Pulmonary artery endothelial cell (primary cell): ENCODE measurements around the gene RAB28. TPM values are rescaled to one million over a fixed set of nuclear protein-coding genes. Genes with fewer than 3 reads are reported as not detected.

ENCODE experiments used
- DNase-seq: peaks from one replicate; pipeline ENCODE4 v3.0.0-alpha.2; 2011; ENCODE audit warnings: low read depth, low spot score
- total RNA-seq: library from RNA; depleted of rRNA; stranded (reverse); fragments of >200 nt; gene quantifications from 2 replicates; pipeline ENCODE4 v1.2.3, GENCODE V29; 2014

Gene RAB28
- total RNA-seq, 1 donor from 2014 or later, result 12.7 TPM

GRCh38 chr4:13384055-13384454 is 100.1 kb downstream of the RAB28 start:
- no peak for DNase-seq

- no peak for DNase-seq
Measured at GRCh38 chr4:13378973-13379759, 105.0 kb downstream of the RAB28 start.

DNA sequence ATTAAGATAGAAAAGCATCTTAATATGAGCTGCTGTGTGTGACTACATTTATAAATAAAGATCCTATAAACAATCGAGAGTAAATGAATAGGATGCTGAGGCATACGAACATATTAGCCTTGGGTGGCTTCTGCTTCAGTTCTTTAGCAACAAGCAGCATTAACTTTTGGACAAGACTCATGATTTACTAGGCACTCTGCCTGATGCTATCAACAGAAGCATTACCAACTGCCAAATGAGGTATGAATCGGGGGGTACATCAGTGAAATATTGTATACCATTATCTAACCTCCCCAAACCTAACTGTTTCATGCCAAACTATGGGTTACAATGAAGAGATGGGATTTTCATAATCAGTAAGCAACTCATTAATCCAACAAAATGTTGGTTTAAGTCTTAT is 113.1 kb downstream of the RAB28 start:
- no peak for DNase-seq

GRCh38 chr4:13368217-13368616 is 115.9 kb downstream of the RAB28 start:
- DNase-seq, result no peak

- no peak for DNase-seq
Measured at GRCh38 chr4:13367691-13368090, 116.4 kb downstream of the RAB28 start.

DNA sequence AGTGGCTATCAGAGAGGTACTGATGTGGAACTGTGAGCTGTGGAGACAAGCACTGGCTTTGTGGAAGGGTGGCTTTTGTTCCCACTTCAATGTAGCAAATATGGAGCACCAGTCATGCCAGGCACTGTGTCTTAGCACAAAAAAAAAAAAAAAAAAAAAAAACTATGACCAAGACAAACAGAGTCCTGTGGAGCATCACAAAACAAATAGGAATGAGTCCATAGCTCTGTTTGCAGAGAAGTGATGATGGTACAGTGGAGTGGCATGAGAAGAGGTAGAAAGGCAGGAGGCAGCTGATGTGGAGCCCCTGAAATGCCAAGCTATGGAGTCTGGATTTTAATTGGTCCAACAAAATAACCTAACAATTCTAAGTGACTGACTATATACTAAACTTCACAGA is 116.9 kb downstream of the RAB28 start:
- DNase-seq, result no peak

GRCh38 chr4:13365195-13365594 is 118.9 kb downstream of the RAB28 start:
- DNase-seq, result no peak

DNA sequence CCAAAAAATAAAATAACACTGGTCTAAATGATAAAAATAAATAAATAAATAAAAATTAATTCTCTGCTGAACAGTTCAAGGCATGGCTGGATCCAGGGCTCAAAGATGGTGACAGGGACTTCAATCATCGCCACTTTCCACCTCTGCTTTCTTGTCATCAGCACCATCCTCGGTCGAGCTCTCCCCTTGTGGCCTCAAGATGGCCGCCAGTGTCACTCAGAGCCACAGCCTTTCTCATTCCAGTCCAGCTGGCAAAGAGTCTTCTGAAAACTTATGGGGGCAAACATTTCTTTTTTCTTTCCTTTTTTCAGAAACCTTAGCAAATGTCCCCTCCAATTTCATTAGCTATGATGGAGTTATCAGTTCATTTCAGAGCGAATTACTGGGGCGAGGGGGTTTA is 119.5 kb downstream of the RAB28 start:
- DNase-seq, result no peak

GRCh38 chr4:13364172-13364571 is 120.0 kb downstream of the RAB28 start:
- no peak for DNase-seq

- DNase-seq, result no peak
Measured at GRCh38 chr4:13359809-13360208, 124.3 kb downstream of the RAB28 start.

DNA sequence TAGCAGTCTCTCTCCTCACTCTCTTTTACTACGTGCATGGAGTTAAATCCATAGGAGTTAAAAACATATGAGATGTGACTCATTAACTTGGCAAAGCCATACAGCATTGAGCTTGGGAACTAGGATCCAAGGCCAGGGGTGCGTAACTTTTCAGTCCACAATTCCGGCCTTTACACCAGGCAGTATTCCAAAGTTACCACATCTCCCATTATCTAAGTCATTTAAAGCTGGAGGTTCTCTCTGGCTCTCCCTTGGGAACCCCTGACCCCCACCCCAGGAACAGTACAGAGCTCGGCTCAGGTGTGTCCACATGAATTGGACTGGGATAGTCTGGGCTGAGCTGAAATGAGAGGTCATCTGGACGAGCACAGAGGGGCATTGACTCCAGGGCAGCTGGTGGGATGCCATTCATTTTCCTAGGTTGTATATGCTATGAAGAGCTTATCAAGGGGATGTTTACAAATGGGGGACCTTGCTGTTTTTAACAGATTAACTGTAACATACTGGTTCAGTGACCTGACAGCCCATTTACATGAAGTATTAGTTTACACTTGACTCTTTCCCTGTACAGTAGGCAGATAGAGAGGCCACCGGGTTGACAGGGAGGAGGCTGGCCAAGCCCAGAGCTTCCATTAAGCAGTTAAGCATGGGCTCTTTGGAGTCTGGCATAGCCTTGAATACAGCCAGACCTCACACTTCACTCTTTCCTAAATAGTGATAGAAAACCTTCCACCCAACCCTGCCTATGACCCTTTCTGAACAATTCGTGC is 128.8 kb downstream of the RAB28 start:
- DNase-seq, result no peak

- DNase-seq, result no peak
Measured at GRCh38 chr4:13349096-13349495, 135.0 kb downstream of the RAB28 start.

GRCh38 chr4:13348216-13348615 is 135.9 kb downstream of the RAB28 start:
- DNase-seq, result no peak

DNA sequence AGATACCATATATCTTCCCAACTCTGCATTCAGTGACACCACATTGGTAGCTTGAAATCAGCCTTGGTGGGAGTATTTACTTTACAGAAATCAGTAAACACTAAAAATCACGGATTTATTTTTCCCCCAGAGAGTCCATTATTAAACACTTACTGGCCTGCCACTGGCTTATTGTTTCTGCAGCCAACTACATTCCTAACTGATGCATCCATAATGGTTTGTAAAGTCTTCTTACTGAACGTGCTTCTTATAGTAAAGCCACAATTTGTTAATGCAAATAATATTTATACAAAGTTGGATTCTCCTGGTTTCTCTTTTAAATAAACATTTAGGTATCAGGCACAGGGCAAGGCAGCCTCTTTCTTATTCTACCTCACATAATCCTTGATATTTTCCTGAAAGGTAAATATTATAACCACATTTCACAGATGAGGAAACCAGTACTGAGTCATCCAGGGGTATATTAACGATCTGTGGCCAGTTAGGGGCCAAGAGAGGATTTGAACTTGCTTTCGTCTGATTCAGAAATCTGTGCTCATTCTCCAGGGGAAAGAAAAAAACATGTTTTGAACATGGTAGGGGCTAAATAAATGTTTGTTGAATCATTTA is 136.5 kb downstream of the RAB28 start:
- DNase-seq, result no peak

DNA sequence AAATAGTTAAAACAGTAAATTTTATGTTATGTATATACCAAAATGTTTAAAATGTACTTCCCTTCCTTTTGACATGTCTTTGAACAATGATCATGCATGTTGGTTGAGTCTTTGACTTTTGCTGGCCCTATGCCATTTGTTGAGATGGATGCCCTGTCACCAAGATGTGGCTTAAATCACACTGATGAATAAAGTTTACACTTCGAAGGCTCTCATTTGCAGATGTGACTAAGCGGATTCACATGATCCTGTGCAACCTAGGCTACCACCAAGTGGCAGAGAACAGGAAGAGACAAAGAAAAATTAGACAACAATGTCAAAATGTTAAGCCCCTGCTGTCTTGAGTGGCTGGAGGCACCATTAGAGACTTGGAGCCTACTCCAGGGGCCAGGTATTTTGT is 139.9 kb downstream of the RAB28 start:
- no peak for DNase-seq

GRCh38 chr4:13340672-13341071 is 143.5 kb downstream of the RAB28 start:
- DNase-seq, result no peak

- no peak for DNase-seq
Measured at GRCh38 chr4:13331827-13332226, 152.3 kb downstream of the RAB28 start.

- no peak for DNase-seq
Measured at GRCh38 chr4:13329963-13330362, 154.2 kb downstream of the RAB28 start.

GRCh38 chr4:13329340-13329850 is 154.7 kb downstream of the RAB28 start:
- DNase-seq, result no peak

DNA sequence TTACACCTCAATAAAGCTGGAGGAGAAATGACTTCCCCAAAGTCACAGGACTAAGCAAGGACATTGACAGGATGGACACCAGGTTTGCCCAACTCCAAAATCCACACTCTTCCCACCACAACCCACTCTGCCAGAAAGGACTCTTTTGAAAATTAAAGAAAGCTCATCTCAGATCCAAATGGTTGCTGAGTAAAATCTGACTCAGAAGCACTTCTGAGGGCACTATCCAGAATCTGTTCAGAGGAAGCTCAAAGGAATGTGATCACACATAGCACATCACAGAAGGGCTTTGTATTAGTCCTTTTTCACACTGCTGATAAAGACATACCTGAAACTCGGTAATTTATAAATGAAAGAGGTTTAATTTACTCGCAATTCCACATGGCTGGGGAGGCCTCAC is 155.5 kb downstream of the RAB28 start:
- DNase-seq, result no peak

DNA sequence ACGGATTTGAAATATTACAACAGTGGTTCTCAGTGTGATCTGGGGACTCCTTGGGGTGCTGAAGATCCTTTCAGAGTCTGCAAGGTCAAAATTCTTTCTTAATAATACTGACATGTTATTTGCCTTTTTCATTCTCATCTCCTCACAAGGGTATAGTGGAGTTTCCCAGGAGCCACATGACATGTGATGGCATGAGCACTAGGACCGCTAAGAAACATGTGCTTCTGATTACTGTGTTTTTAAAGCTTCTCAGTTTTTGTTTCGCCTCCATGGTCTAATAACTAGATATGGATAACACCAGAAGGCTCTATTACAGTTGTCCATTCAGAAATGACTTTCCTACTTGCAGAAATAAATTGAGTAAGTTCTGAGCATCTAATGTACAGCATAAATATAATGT is 156.1 kb downstream of the RAB28 start:
- DNase-seq, result no peak

DNA sequence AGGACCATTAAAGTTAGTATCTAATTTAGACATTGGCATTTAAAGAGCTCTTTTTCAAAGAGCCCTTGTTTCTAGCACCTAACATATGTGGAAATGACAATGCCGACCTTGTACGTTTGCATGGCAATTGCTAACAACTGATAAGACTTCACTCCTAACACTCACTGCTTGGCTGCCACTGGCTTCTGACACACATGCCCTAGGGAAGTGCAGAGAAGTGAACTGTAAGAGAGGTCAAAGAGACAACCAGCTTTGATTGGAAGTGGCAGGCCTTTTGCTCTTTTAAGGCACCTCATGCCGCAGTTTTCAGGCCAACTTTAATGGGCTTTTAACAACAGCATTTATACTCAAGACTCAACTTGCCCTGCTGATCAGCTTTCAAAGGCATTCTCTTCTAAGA is 158.4 kb downstream of the RAB28 start:
- no peak for DNase-seq
